Right renal cortex interstitium (tissue), 3 donors: ENCODE results near the gene ANKRD34B. TPM values are rescaled to one million over a fixed set of nuclear protein-coding genes. Genes with fewer than 3 reads are reported as not detected.

ENCODE experiments used
- DNase-seq, 3 donors: peaks; one replicate each; pipeline ENCODE4 v3.0.0-alpha.2; 2013; ENCODE audit warnings: low read depth in 3 of 3, low spot score in 2 of 3
- polyA plus RNA-seq, 3 donors: library from polyadenylated mRNA; unstranded; fragments of 120-200 nt; gene quantifications; one replicate each; pipeline ENCODE4 v1.2.1, GENCODE V29; 2013; ENCODE audit not compliant: insufficient read length in 3 of 3

Gene ANKRD34B
- polyA plus RNA-seq, 3 donors, result 0.18 to 0.26 (median 0.21) TPM

GRCh38 chr5:80573062-80573461 lies 3.0 kb upstream of the ANKRD34B start:
- DNase-seq, result no peak

- DNase-seq, result no peak
Observed at GRCh38 chr5:80569086-80569960, 757 bp downstream of the ANKRD34B start.

GRCh38 chr5:80568251-80568650 lies 1.8 kb downstream of the ANKRD34B start:
- no peak for DNase-seq

GRCh38 chr5:80566711-80567259 lies 3.3 kb downstream of the ANKRD34B start:
- DNase-seq, result no peak

- DNase-seq, result no peak
Observed at GRCh38 chr5:80565330-80565729, 4.8 kb downstream of the ANKRD34B start.

GRCh38 chr5:80559244-80559643 lies 10.8 kb downstream of the ANKRD34B start:
- DNase-seq, result no peak

GRCh38 chr5:80555099-80555498 lies 15.0 kb downstream of the ANKRD34B start:
- no peak for DNase-seq

GRCh38 chr5:80554646-80555045 lies 15.4 kb downstream of the ANKRD34B start:
- DNase-seq, result no peak

- DNase-seq, result no peak
Observed at GRCh38 chr5:80541392-80541791, 28.7 kb downstream of the ANKRD34B start.

GRCh38 chr5:80540691-80541090 lies 29.4 kb downstream of the ANKRD34B start:
- no peak for DNase-seq

- DNase-seq, result no peak
Observed at GRCh38 chr5:80516826-80517225, 53.3 kb downstream of the ANKRD34B start.

GRCh38 chr5:80509362-80509761 lies 60.7 kb downstream of the ANKRD34B start:
- DNase-seq, result no peak

- no peak for DNase-seq
Observed at GRCh38 chr5:80508844-80509243, 61.2 kb downstream of the ANKRD34B start.

GRCh38 chr5:80507663-80508062 lies 62.4 kb downstream of the ANKRD34B start:
- no peak for DNase-seq

Other genes starting within 250 kb of the ANKRD34B start
- 10 to 100 TPM; 60.6 to 73.3 (median 68.7) TPM for gene ZFYVE16, start 162.2 kb downstream of the ANKRD34B start, polyA plus RNA-seq
- gene FAM151B, start 82.2 kb downstream of the ANKRD34B start, polyA plus RNA-seq, result 1 to 10 TPM; 2.3 to 2.5 (median 2.5) TPM
- gene MSH3, start 84.4 kb upstream of the ANKRD34B start, polyA plus RNA-seq, result 10 to 100 TPM; 20.6 to 26.3 (median 21.4) TPM
- 10 to 100 TPM; 71.7 to 84.5 (median 73.6) TPM for gene DHFR, start 84.7 kb upstream of the ANKRD34B start, polyA plus RNA-seq